NCI-H2196 (cell line): ENCODE data around the gene SREBF2.

Source experiments
- DNase-seq: peaks from one replicate; lab custom pipeline; 2025; ENCODE audit not compliant: unreplicated experiment; lab: John Stamatoyannopoulos, UW

Gene SREBF2

GRCh38 chr22:41832553-41833368 is at the start of gene SREBF2:
SREBF2 (plus strand) TSS chr22:41833105; CDS start chr22:41833271, 166 bp downstream.
- DNase-seq = peak; percentile 99

- no peak for DNase-seq
These were observed 45.6 kb upstream of the SREBF2 start for GRCh38 chr22:41787331-41787730.

DNA sequence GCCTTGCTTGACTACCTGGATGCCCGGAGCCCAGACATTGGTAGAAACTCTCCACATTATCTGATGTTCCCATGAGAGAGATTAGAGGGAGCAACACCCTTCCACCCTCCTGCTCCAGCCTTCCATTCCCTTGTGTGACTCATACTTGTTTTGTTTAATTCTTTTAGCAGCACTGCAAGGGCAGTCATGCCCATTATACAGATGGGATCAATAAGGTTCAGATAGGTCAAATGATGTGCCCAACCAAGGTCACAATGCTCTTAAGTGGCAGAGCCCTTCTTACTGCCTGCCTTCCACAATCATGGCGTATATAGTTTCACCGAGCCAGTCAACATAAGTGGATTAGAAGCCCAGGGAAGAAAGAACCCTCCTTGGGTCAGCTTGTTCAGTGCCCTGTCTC is 39.0 kb upstream of the SREBF2 start:
- no peak for DNase-seq

DNA sequence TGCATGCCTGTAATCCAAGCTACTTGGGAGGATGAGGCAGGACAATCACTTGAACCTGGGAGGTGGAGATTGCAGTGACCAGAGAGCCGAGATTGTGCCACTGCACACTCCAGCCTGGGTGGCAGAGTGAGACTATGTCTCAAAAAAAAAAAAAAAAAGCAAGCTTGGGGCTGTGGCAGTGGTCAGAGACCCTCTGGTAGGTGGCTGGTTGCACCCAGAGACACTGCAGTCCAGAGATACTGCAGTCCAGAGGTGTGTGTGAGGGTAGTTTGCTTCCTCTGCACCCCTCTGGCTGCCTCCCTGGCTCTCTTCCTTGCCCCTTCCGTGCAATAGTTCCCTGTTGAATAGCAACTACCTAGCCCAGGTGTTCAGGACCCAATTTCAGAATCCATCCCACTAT is 34.2 kb upstream of the SREBF2 start:
- DNase-seq = no peak

GRCh38 chr22:41799486-41800347 is 33.2 kb upstream of the SREBF2 start:
- DNase-seq = no peak

DNA sequence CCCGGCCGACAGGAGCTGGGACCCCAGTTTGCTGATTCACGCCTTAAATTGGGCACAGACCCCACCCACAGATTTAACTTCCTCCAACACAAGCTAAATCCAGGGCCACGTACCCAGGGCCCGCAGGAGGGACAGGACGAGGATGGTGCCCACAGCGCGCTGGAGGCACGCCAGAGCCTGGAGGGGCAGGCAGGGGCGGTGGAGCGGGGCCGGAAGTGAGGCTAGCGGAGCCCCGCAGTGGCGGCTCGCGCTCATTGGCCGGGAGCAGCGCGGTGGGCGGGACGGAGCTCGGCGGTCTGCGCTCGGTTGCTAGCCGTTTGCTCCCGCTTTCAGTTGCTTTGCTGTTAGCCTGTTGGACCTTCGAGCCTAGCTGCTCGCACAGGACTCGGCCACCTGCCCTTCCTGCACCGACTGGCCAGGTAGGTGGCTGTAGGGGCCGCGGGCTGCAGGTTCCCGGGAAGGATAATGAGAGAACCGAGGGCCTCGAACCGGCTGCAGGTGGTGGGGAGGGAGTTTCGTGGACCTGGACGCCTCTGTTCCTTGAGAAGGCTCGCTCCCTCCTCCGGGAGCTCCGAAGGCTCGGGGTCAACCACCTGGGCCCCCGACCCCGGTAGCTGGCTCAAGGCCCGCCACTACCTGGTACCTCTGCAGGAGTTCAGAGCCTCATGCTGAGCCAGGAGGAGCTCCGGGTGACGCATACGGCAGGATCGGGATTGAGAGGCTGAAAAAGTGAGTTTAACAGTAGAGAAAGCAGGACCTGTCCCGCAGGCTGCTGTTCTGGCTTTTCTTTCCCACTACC is 32.4 kb upstream of the SREBF2 start, which contains the start of gene CCDC134:
Gene CCDC134, plus strand, starts transcription at position 332 of the 799 bp plus-strand sequence. CDS start 8,212 bp downstream, outside the sequence.
- peak; percentile 92 for DNase-seq

GRCh38 chr22:41801147-41801819 is 31.6 kb upstream of the SREBF2 start:
- no peak for DNase-seq

- no peak for DNase-seq
These were observed 31.0 kb upstream of the SREBF2 start for GRCh38 chr22:41801886-41802285.

- no peak for DNase-seq
These were observed 27.3 kb upstream of the SREBF2 start for GRCh38 chr22:41805639-41806038.

- no peak for DNase-seq
These were observed 24.5 kb upstream of the SREBF2 start for GRCh38 chr22:41808400-41808799.

- no peak for DNase-seq
These were observed 22.9 kb upstream of the SREBF2 start for GRCh38 chr22:41810022-41810421.

DNA sequence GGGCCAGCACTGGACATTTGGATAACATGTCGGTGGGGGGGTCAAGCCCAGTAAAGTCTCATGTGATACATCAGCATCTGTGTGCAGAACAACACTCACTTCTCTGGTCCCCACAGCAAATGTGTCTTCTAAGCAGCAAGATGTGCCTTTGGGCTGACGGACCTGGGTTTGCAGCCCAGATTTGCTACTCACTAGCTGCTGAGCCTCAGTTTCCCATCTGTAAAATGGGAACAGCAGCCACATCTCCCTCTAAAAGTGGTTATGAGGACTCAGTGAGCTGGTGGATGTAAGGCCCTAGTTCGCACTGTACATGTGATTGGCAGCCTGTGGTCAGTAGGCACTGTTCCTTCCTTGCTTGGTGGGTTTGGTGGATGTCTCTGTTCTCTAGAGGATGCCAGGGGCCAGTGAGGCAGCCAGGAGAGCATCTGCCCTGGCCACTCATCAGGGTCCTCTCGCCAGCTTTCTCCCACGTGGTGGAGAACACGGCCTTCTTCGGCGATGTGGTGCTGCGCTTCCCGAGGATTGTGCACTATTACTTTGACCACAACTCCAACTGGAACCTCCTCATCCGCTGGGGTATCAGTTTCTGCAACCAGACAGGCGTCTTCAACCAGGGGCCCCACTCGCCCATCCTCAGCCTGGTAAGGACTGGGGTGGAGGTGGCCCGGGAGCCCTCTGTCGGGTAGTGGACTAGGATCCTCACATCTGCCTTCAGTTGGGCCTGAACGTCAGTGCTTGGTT is 19.9 kb upstream of the SREBF2 start:
- no peak for DNase-seq

- no peak for DNase-seq
These were observed 19.0 kb upstream of the SREBF2 start for GRCh38 chr22:41813726-41814410.

GRCh38 chr22:41815716-41816115 is 17.2 kb upstream of the SREBF2 start:
- DNase-seq = no peak

DNA sequence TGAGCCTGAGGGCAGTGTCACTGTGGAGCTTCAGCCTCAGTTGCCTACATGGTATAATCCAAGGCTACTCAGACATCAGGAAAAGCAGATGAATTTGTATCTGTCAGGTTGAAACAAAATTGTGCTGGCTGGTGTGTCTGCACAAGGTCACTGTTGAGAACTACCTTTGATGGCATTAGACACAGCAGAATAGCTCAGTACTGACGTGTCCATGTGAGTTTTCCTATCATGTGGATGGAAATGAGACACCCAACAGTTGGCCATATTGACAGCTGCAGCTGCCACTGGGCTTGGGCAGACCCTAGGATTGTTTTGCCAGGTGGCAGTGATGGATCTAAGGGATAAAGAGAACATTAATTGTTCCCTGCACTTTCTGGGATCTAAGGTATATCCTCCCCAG is 16.7 kb upstream of the SREBF2 start:
- no peak for DNase-seq

DNA sequence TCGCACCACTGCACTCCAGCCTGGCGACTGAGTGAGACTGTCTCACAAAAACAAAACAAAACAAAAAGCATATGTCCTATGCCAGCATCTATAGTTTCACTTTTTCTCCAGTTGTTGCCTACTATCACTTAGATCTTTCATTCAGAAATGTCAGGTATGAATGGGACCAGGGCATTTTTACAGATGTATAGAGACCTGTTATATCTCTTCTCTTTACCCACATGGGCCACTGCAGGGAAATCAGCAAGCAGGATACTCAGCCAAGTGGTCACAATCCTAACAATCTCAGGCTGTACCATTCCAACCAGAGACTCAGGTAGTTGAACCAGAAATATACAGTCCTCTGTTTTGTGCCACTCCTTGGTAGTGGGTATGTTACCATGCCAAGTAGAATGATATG is 16.0 kb upstream of the SREBF2 start:
- DNase-seq = no peak

GRCh38 chr22:41818011-41818410 is 14.9 kb upstream of the SREBF2 start:
- no peak for DNase-seq

- DNase-seq = no peak
These were observed 14.3 kb upstream of the SREBF2 start for GRCh38 chr22:41818596-41818995.

GRCh38 chr22:41819257-41819656 is 13.6 kb upstream of the SREBF2 start:
- no peak for DNase-seq
